ENCODE measurements around the gene PLEKHG1.

The PLEKHG1 gene

DNA sequence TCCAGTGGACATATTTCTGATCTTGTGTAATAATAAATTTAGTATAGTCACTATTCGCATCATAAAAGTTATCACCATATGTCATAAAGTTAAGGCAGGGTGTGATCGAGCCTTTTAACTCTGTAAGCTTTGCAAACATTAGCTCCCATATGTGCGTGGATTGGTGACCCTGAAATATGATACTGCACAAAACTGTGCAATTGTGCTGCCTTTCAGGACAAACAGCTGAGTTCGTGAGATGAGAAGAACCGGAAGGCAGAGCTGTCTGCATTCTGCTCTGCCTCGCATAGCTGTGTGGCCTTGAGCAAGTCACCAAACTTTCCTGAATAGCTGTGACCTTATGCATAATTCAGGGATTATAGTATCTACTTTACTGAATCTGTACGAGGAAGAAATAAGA lies 3.2 kb upstream of the PLEKHG1 start:
- Histone ChIP-seq H3K4me1 (ENCODE audit: insufficient read depth, low read length, severe bottlenecking) (peaks cover 51% of the 10 kb centered on the region), H2AFZ (ENCODE audit: low read length) (no peak overlapping the region), H3K9ac (ENCODE audit: low read length) (no peak overlapping the region), H3K9me2 (ENCODE audit: low read depth, low read length) (no peaks in the 10 kb centered on the region), H3K36me3 (ENCODE audit: insufficient read depth, low read length) (no peaks in the 10 kb centered on the region), H3K79me2 (ENCODE audit: insufficient read depth, low read length) (peaks cover 9% of the 10 kb centered on the region), H3K4me2 (ENCODE audit: low read length) (peak overlapping the region; percentile 4; the same call in 1 of the 2 replicates), H3K27me3 (ENCODE audit: insufficient read depth, low read length) (no peaks in the 10 kb centered on the region), H3K27ac (ENCODE audit: low read depth, low read length, poor library complexity, severe bottlenecking) (peak overlapping the region; percentile 38), H3F3A (ENCODE audit: insufficient read depth, low read length) (no peaks in the 10 kb centered on the region), H3K4me3 (ENCODE audit: low read depth, low read length, poor library complexity, severe bottlenecking) (no peak overlapping the region), H3K9me3 (ENCODE audit: low read length) (no peaks in the 10 kb centered on the region), H4K20me1 (ENCODE audit: insufficient read depth, low read length) (no peaks in the 10 kb centered on the region)
- TF ChIP-seq EZH2 (IDR thresholded peaks at IDR 0.05; ENCODE audit: borderline replicate concordance, low read length), result no peak
- TF ChIP-seq CTCF (IDR thresholded peaks at IDR 0.05; ENCODE audit: low read length), result no peak

GRCh38 chr6:150598401-150598800 lies 1.3 kb upstream of the PLEKHG1 start:
- Histone ChIP-seq H3K27me3 (ENCODE audit: insufficient read depth, low read length) (no peaks in the 10 kb centered on the region), H3K79me2 (ENCODE audit: insufficient read depth, low read length) (peaks cover 28% of the 10 kb centered on the region), H2AFZ (ENCODE audit: low read length) (no peak overlapping the region), H3K4me3 (ENCODE audit: low read depth, low read length, poor library complexity, severe bottlenecking) (peak overlapping the region; percentile 87), H3K4me2 (ENCODE audit: low read length) (peak overlapping the region; percentile 94), H3K9ac (ENCODE audit: low read length) (peak overlapping the region; percentile 80; the same call in 1 of the 2 replicates), H3K9me2 (ENCODE audit: low read depth, low read length) (no peaks in the 10 kb centered on the region), H3K27ac (ENCODE audit: low read depth, low read length, poor library complexity, severe bottlenecking) (peak overlapping the region; percentile 81), H3K36me3 (ENCODE audit: insufficient read depth, low read length) (no peaks in the 10 kb centered on the region), H3K9me3 (ENCODE audit: low read length) (no peaks in the 10 kb centered on the region), H3F3A (ENCODE audit: insufficient read depth, low read length) (no peaks in the 10 kb centered on the region), H3K4me1 (ENCODE audit: insufficient read depth, low read length, severe bottlenecking) (peaks cover 70% of the 10 kb centered on the region), H4K20me1 (ENCODE audit: insufficient read depth, low read length) (no peaks in the 10 kb centered on the region)
- TF ChIP-seq CTCF (IDR thresholded peaks at IDR 0.05; ENCODE audit: low read length) (no peak), EZH2 (IDR thresholded peaks at IDR 0.05; ENCODE audit: borderline replicate concordance, low read length) (no peak)

DNA sequence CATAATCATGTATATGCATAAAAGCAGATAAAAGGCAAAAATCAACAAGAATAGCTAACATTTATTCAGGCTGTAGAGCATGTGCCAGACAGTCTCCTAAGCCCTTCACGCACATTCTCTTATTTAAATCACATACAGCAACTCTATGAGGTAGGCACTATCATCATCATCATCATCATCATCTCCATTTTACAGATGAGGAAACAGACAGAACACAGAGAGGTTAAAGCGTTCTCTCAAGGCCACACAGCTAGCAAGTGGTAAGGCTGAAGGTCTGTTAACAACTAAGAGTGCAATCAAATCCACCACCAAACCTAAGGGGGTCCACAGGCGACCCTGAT lies 857 bp upstream of the PLEKHG1 start:
- no peak for TF ChIP-seq EZH2 (IDR thresholded peaks at IDR 0.05; ENCODE audit: borderline replicate concordance, low read length)
- TF ChIP-seq CTCF (IDR thresholded peaks at IDR 0.05; ENCODE audit: low read length), result no peak
- H3K4me2 ChIP-seq (ENCODE audit: low read length), result peak overlapping the region; percentile 94

More for the DNA sequence above, 857 bp upstream of the PLEKHG1 start:
- Histone ChIP-seq H3K9me2 (ENCODE audit: low read depth, low read length) (no peaks in the 10 kb centered on the region), H3F3A (ENCODE audit: insufficient read depth, low read length) (no peaks in the 10 kb centered on the region), H4K20me1 (ENCODE audit: insufficient read depth, low read length) (no peaks in the 10 kb centered on the region), H3K36me3 (ENCODE audit: insufficient read depth, low read length) (no peaks in the 10 kb centered on the region), H3K4me3 (ENCODE audit: low read depth, low read length, poor library complexity, severe bottlenecking) (peak overlapping the region; percentile 87), H3K79me2 (ENCODE audit: insufficient read depth, low read length) (peaks cover 33% of the 10 kb centered on the region), H3K9me3 (ENCODE audit: low read length) (no peaks in the 10 kb centered on the region), H3K9ac (ENCODE audit: low read length) (peak overlapping the region; percentile 80), H2AFZ (ENCODE audit: low read length) (no peak overlapping the region), H3K27me3 (ENCODE audit: insufficient read depth, low read length) (no peaks in the 10 kb centered on the region), H3K27ac (ENCODE audit: low read depth, low read length, poor library complexity, severe bottlenecking) (peak overlapping the region; percentile 81), H3K4me1 (ENCODE audit: insufficient read depth, low read length, severe bottlenecking) (peaks cover 74% of the 10 kb centered on the region)
